ENCODE results near the gene PCED1A.

- no peak for TF ChIP-seq CTCF (IDR thresholded peaks at IDR 0.05; ENCODE audit: low read length)
- no peak for TF ChIP-seq EZH2 (optimal IDR thresholded peaks at IDR 0.05; ENCODE audit: low read depth, low read length)
Measured at GRCh38 chr20:2834401-2835110, 5.9 kb downstream of the PCED1A start.

Data from MM.1S (cell line).